Keratinocyte (primary cell): ENCODE measurements around the gene DPEP2NB. TPM values are rescaled to one million over a fixed set of nuclear protein-coding genes. Genes with fewer than 3 reads are reported as not detected.
"Not testable (repeated sequence)": the region's sequence is repeated elsewhere in the genome, so short reads cannot be mapped to it uniquely, and the experiment has no call there.

ENCODE experiments used
- DNase-seq: peaks from one replicate; pipeline ENCODE4 v3.0.0-alpha.2; 2011; ENCODE audit warnings: low read depth, missing footprints, low spot score
- FAIRE-seq: peaks from 2 replicates; lab custom pipeline; 2011; peaks lifted over from hg19 to GRCh38; lab: Jason Lieb, UNC
- H2AFZ ChIP-seq: 2 replicates; pipeline ENCODE4 v1.6.0; 2012; ENCODE audit warnings: low read length, control low read depth, inconsistent platforms; ENCODE audit not compliant: control insufficient read depth
- H3K27ac ChIP-seq: 2 replicates; pipeline ENCODE4 v1.5.1; 2011; ENCODE audit warnings: low read length; ENCODE audit not compliant: control insufficient read depth, insufficient read depth
- H3K27me3 ChIP-seq: 3 replicates; pipeline ENCODE4 v1.6.0; 2011; ENCODE audit warnings: low read length; ENCODE audit not compliant: control insufficient read depth, insufficient read depth; ENCODE audit errors: extremely low read depth
- H3K36me3 ChIP-seq, 2 experiments: 2 replicates in 1 of 2; 3 replicates in 1 of 2; pipeline ENCODE4 v1.5.1; 2011; ENCODE audit warnings: low read length in 2 of 2, mild to moderate bottlenecking in 1 of 2; ENCODE audit not compliant: control insufficient read depth in 2 of 2, insufficient read depth in 2 of 2; ENCODE audit errors: extremely low read depth in 1 of 2
- H3K4me1 ChIP-seq: 3 replicates; pipeline ENCODE4 v1.5.1; 2011; ENCODE audit warnings: low read length; ENCODE audit not compliant: control insufficient read depth, insufficient read depth; ENCODE audit errors: extremely low read depth
- H3K4me2 ChIP-seq: 3 replicates; pipeline ENCODE4 v1.6.0; 2011; ENCODE audit warnings: low read depth, low read length; ENCODE audit not compliant: control insufficient read depth, insufficient read depth; ENCODE audit errors: extremely low read depth
- H3K4me3 ChIP-seq, 3 experiments: fragments of 200-600 bp in 1 of 3; sonication (generic) in 1 of 3; 2 replicates in 2 of 3; 3 replicates in 1 of 3; pipeline ENCODE4 v1.5.1; 2011 to 2016; ENCODE audit warnings: low read length in 3 of 3, mild to moderate bottlenecking in 3 of 3, control low read depth in 2 of 3, inconsistent platforms in 1 of 3, low read depth in 1 of 3, mixed read lengths in 1 of 3, mixed run types in 1 of 3, moderate library complexity in 1 of 3; ENCODE audit not compliant: control insufficient read depth in 2 of 3, insufficient read depth in 2 of 3; ENCODE audit errors: extremely low read depth in 1 of 3
- H3K79me2 ChIP-seq: 2 replicates; pipeline ENCODE4 v1.6.0; 2012; ENCODE audit warnings: low read length; ENCODE audit not compliant: control insufficient read depth, insufficient read depth
- H3K9ac ChIP-seq: 3 replicates; pipeline ENCODE4 v1.6.0; 2011; ENCODE audit warnings: low read length; ENCODE audit not compliant: control insufficient read depth, insufficient read depth; ENCODE audit errors: extremely low read depth
- H3K9me1 ChIP-seq: 3 replicates; pipeline ENCODE4 v1.6.0; 2011; ENCODE audit warnings: low read length; ENCODE audit not compliant: control insufficient read depth, insufficient read depth; ENCODE audit errors: extremely low read depth
- H3K9me3 ChIP-seq: 2 replicates; pipeline ENCODE4 v1.5.1; 2012; ENCODE audit warnings: low read depth, low read length; ENCODE audit not compliant: control insufficient read depth
- H4K20me1 ChIP-seq: 3 replicates; pipeline ENCODE4 v1.6.0; 2011; ENCODE audit warnings: low read length; ENCODE audit not compliant: control insufficient read depth, insufficient read depth; ENCODE audit errors: extremely low read depth
- CTCF ChIP-seq, 3 experiments: IDR thresholded peaks in 1 of 3; conservative IDR thresholded peaks in 1 of 3; optimal IDR thresholded peaks in 1 of 3; 2 replicates in 2 of 3; 3 replicates in 1 of 3; pipeline versions ENCODE3 to v1.5.1; 2011; ENCODE audit warnings: low read length in 3 of 3, mild to moderate bottlenecking in 3 of 3, moderate library complexity in 2 of 3, control low read depth in 1 of 3, inconsistent platforms in 1 of 3; ENCODE audit not compliant: insufficient read depth in 2 of 3; ENCODE audit errors: extremely low read depth in 1 of 3
- EZH2 ChIP-seq: IDR thresholded peaks from one replicate; pipeline ENCODE4 v1.6.1; 2012; ENCODE audit warnings: inconsistent platforms, mild to moderate bottlenecking, low read length, moderate library complexity
- dilution Hi-C: fragments of 300-500 bp; cut with MboI; formaldehyde crosslinking; loops from one replicate; pipeline ENCODE4 v1.7.0; 2020; ENCODE audit warnings: low sequenced_read_pairs; ENCODE audit not compliant: extremely low pct_ligation_motif_present
- polyA plus RNA-seq, 5 experiments: library from polyadenylated mRNA; depleted of rRNA in 3 of 5; stranded (reverse) in 3 of 5; stranded (forward) in 1 of 5; unstranded in 1 of 5; fragments of >200 nt; gene quantifications; 1 replicate in 1 of 5; 2 replicates in 3 of 5; 3 replicates in 1 of 5; pipeline versions ENCODE4 v1.2.1 to v1.2.3, GENCODE V29; 2011 to 2012; ENCODE audit warnings: missing spikeins in 2 of 5, low read depth in 1 of 5, low replicate concordance in 1 of 5

Gene DPEP2NB
- polyA plus RNA-seq, 1 donor (not counting 4 experiments of a cell fraction or from before 2014, with no cell fraction given): 0.05 TPM

- DNase-seq (no peak), FAIRE-seq (no peak)
- Histone ChIP-seq H3K4me3 (no peak overlapping the region), H4K20me1 (no peaks in the 10 kb centered on the region), H3K4me2 (no peak overlapping the region), H3K4me1 (peaks cover 7% of the 10 kb centered on the region), H3K9me3 (no peaks in the 10 kb centered on the region), H3K9me1 (no peaks in the 10 kb centered on the region), H3K36me3 (no peaks in the 10 kb centered on the region), H3K27ac (no peak overlapping the region), H2AFZ (no peak overlapping the region), H3K27me3 (no peaks in the 10 kb centered on the region), H3K9ac (no peak overlapping the region), H3K79me2 (no peaks in the 10 kb centered on the region)
- TF ChIP-seq CTCF (optimal IDR thresholded peaks at IDR 0.05 in 1 of 3, IDR thresholded peaks at IDR 0.05 in 1 of 3, conservative IDR thresholded peaks at IDR 0.05 in 1 of 3; ENCODE audit: extremely low read depth in 1 of 3, insufficient read depth in 2 of 3, low read length in 3 of 3): no peak
- TF ChIP-seq EZH2: no peak
- dilution Hi-C loops: no loop called here
Observed at GRCh38 chr16:67996666-67997065, 19.0 kb downstream of the DPEP2NB start.

DNA sequence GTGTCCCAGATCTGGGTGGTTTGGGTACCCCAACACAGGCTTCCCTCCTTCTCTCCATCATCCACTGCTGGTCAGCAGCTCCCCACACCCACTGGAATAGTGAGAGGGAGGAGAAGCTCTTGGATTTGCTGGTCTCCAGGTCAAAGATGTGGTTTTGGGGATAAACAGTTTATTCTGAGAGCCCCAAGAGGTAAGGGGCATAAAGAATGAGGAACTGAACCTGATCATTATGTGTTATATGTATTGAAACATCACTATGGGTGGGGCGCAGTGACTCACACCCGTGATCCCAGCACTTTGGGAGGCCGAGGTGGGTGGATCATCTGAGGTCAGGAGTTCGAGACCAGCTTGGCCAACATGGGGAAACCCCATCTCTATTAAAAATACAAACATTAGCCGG is 20.3 kb downstream of the DPEP2NB start:
- no peak overlapping the region for H3K4me2 ChIP-seq
- H3K4me3 ChIP-seq: no peak overlapping the region
- no peak overlapping the region for H3K9ac ChIP-seq
- FAIRE-seq (no peak), DNase-seq (no peak)
- no peaks in the 10 kb centered on the region for H3K9me3 ChIP-seq
- dilution Hi-C loops: no loop called here
- no peak overlapping the region for H3K27ac ChIP-seq
- H3K36me3 ChIP-seq: no peaks in the 10 kb centered on the region
- H2AFZ ChIP-seq: no peak overlapping the region
- no peaks in the 10 kb centered on the region for H4K20me1 ChIP-seq
- no peaks in the 10 kb centered on the region for H3K79me2 ChIP-seq
- H3K4me1 ChIP-seq: peaks cover 7% of the 10 kb centered on the region
- TF ChIP-seq CTCF (optimal IDR thresholded peaks at IDR 0.05 in 1 of 3, IDR thresholded peaks at IDR 0.05 in 1 of 3, conservative IDR thresholded peaks at IDR 0.05 in 1 of 3; ENCODE audit: extremely low read depth in 1 of 3, insufficient read depth in 2 of 3, low read length in 3 of 3) (no peak), EZH2 (no peak)
- H3K27me3 ChIP-seq: no peaks in the 10 kb centered on the region
- no peaks in the 10 kb centered on the region for H3K9me1 ChIP-seq

GRCh38 chr16:67994040-67994408 is 21.7 kb downstream of the DPEP2NB start:
- FAIRE-seq, H3K27ac ChIP-seq: not testable (repeated sequence)

More at GRCh38 chr16:67994040-67994408, 21.7 kb downstream of the DPEP2NB start:
- H3K4me3 ChIP-seq, DNase-seq, H4K20me1 ChIP-seq, H3K4me1 ChIP-seq, H3K9me1 ChIP-seq, H3K9me3 ChIP-seq, H3K79me2 ChIP-seq, H3K27me3 ChIP-seq, H3K9ac ChIP-seq, dilution Hi-C loops, H2AFZ ChIP-seq, H3K4me2 ChIP-seq, H3K36me3 ChIP-seq: not testable (repeated sequence)
